Adrenal gland (tissue), 12 donors: ENCODE results near the gene RBM14. TPM values are rescaled to one million over a fixed set of nuclear protein-coding genes. Genes with fewer than 3 reads are reported as not detected.

Source experiments
- DNase-seq, 7 donors: peaks; one replicate each; pipeline ENCODE4 v3.0.0-alpha.2; 2019 to 2020
- H3K27ac ChIP-seq, 5 donors: fragments of 200-600 bp; sonication (generic) in 4 of 5; 1 replicate in 3 of 5; 2 replicates in 2 of 5; pipeline versions ENCODE4 v1.5.1 to v1.8.0; 2016 to 2020; ENCODE audit warnings: mild to moderate bottlenecking in 1 of 5
- H3K27me3 ChIP-seq: fragments of 200-600 bp; 2 replicates; pipeline ENCODE4 v1.8.0; 2021
- H3K36me3 ChIP-seq, 2 donors: fragments of 200-600 bp; replicated peaks in 1 of 2; 1 replicate in 1 of 2; 2 replicates in 1 of 2; pipeline versions ENCODE4 v1.5.1 to v1.8.0; 2018 to 2022
- H3K4me1 ChIP-seq, 2 donors: fragments of 200-600 bp; replicated peaks in 1 of 2; 1 replicate in 1 of 2; 2 replicates in 1 of 2; pipeline versions ENCODE4 v1.5.1 to v1.8.0; 2018 to 2021
- H3K4me3 ChIP-seq, 4 donors: fragments of 200-600 bp; sonication (generic) in 3 of 4; one replicate each; pipeline ENCODE4 v1.5.1; 2016 to 2018
- H3K9me3 ChIP-seq, 3 donors: fragments of 200-600 bp; sonication (generic) in 1 of 3; replicated peaks in 1 of 3; 1 replicate in 2 of 3; 2 replicates in 1 of 3; pipeline versions ENCODE4 v1.5.1 to v1.8.0; 2016 to 2021
- CTCF ChIP-seq, 6 experiments: fragments of 450-650 bp in 4 of 6; fragments of 200-600 bp in 2 of 6; sonication (generic) in 1 of 6; IDR thresholded peaks; 1 replicate in 5 of 6; 2 replicates in 1 of 6; pipeline versions ENCODE4 v1.5.1 to v1.8.0; 2016 to 2021; ENCODE audit warnings: antibody characterized with exemption in 6 of 6, mild to moderate bottlenecking in 2 of 6, moderate library complexity in 1 of 6
- POLR2A ChIP-seq, 2 donors: fragments of 450-650 bp; IDR thresholded peaks; one replicate each; pipeline ENCODE4 v1.6.1; 2017; ENCODE audit warnings: antibody characterized with exemption in 2 of 2, mild to moderate bottlenecking in 2 of 2, moderate library complexity in 1 of 2
- WGBS, 4 donors: extraction: QIAGEN DNeasy Blood & Tissue Kit in 2 of 4; methylation state at CpG; one replicate each; pipeline versions ENCODE4 v1.1.5 to v1.1.7; 2013 to 2017; 5-methylcytosine and 5-hydroxymethylcytosine counted together
- intact Hi-C, 2 donors: fragments of 100-400 bp; cut with DNase I; formaldehyde crosslinking; loops; one replicate each; pipeline versions ENCODE4 v1.14.1 to v1.15.0; 2022 to 2023
- polyA plus RNA-seq, 3 donors: library from polyadenylated mRNA; stranded (reverse); fragments of 200-250 nt in 2 of 3; fragments of 350-450 nt in 1 of 3; fragmentation: Illumina TruSeq in 1 of 3; extraction: RNeasy Lipid Tissue Mini Kit (QIAGEN cat#74804) in 1 of 3; gene quantifications; one replicate each; pipeline ENCODE4 v1.2.3, GENCODE V29; 2013 to 2014
- total RNA-seq, 9 donors: library from RNA; depleted of rRNA in 4 of 9; stranded (reverse); fragments of >200 nt in 4 of 9; fragments of 120-200 nt in 1 of 9; fragmentation: NEBNext Ultra II Directional in 1 of 9; extraction: Animal tissue kit (Norgen Biotek cat#: 25700) in 1 of 9; gene quantifications; one replicate each; pipeline versions ENCODE4 v1.1.0 to v1.2.4, GENCODE V29; 2013 to 2023
- donor health status: healthy with polysubstance abuse.
- donor health status: Bipolar disorder and iron deficiency.
- donor health status: DM: yes; HTN: yes; CAD: no.
- donor health status: DM: no; HTN: no; CAD: no.
- donor health status: DM: no; HTN: no; CAD: no.
- donor health status: DM: yes; HTN: yes; CAD: no.

RBM14 gene
- total and polyA plus RNA-seq, 12 donors, result 29.1 to 106 (median 43.8) TPM

- H3K4me1 ChIP-seq, result peaks cover 14 to 15% of the 10 kb centered on the region in 2 donors
- peak overlapping the region in 1 of 5 donors; percentile 42 for H3K27ac ChIP-seq
- TF ChIP-seq POLR2A (IDR thresholded peaks at IDR 0.05) (no peak), CTCF (IDR thresholded peaks at IDR 0.05) (no peak)
- no peak overlapping the region for H3K4me3 ChIP-seq
- intact Hi-C loops, result no loop called here
- peaks cover 0 to 8% of the 10 kb centered on the region in 2 donors for H3K36me3 ChIP-seq
- no peak for DNase-seq
- H3K27me3 ChIP-seq, result no peaks in the 10 kb centered on the region
- WGBS, 4 donors, result 79 to 87% (median 84%) methylated on average over 7 of the region's 7 CpGs
- no peaks in the 10 kb centered on the region for H3K9me3 ChIP-seq
Measured at GRCh38 chr11:66569076-66569475, 47.4 kb upstream of the RBM14 start.

GRCh38 chr11:66570079-66570849, 46.2 kb upstream of the RBM14 start:
- 54 to 72% (median 57%) methylated on average over 5 of the region's 5 CpGs for WGBS, 4 donors
- Histone ChIP-seq H3K4me1 (peaks cover 14 to 15% of the 10 kb centered on the region in 2 donors), H3K36me3 (peaks cover 0 to 8% of the 10 kb centered on the region in 2 donors), H3K27ac (no peak overlapping the region), H3K9me3 (no peaks in the 10 kb centered on the region), H3K4me3 (no peak overlapping the region), H3K27me3 (no peaks in the 10 kb centered on the region)
- no peak for DNase-seq
- TF ChIP-seq POLR2A (IDR thresholded peaks at IDR 0.05), result no peak
- TF ChIP-seq CTCF (IDR thresholded peaks at IDR 0.05), result no peak
- intact Hi-C loops, result no loop called here

GRCh38 chr11:66570850-66571180, 45.6 kb upstream of the RBM14 start:
- TF ChIP-seq POLR2A (IDR thresholded peaks at IDR 0.05), result no peak
- no peak for TF ChIP-seq CTCF (IDR thresholded peaks at IDR 0.05)
- Histone ChIP-seq H3K36me3 (peaks cover 0 to 5% of the 10 kb centered on the region in 2 donors), H3K27ac (no peak overlapping the region), H3K27me3 (no peaks in the 10 kb centered on the region), H3K9me3 (no peaks in the 10 kb centered on the region), H3K4me3 (no peak overlapping the region), H3K4me1 (peaks cover 14 to 15% of the 10 kb centered on the region in 2 donors)
- intact Hi-C loops, result no loop called here
- 41 to 65% (median 64%) methylated on average over 2 of the region's 2 CpGs for WGBS, 4 donors
- no peak for DNase-seq

- H3K36me3 ChIP-seq, result no peaks in the 10 kb centered on the region
- intact Hi-C loops, result loop anchor here in 1 of 2 donors (2.0 kb wide), 1 partner anchor 100 kb away; no protein-coding TSS in a partner anchor
- TF ChIP-seq CTCF (IDR thresholded peaks at IDR 0.05) (peak; percentile 73 to 93 (median 82)), POLR2A (IDR thresholded peaks at IDR 0.05) (no peak)
- peaks cover 0 to 6% of the 10 kb centered on the region in 2 donors for H3K4me1 ChIP-seq
- H3K4me3 ChIP-seq, result no peak overlapping the region
- H3K9me3 ChIP-seq, result no peaks in the 10 kb centered on the region
- H3K27ac ChIP-seq, result no peak overlapping the region
- H3K27me3 ChIP-seq, result no peaks in the 10 kb centered on the region
- 17 to 29% (median 21%) methylated on average over 14 to 25 of the region's 25 CpGs for WGBS, 4 donors
- DNase-seq, result peak; percentile 74 to 92 (median 82)
Measured at GRCh38 chr11:66579017-66579606, 37.3 kb upstream of the RBM14 start.
